Suprapubic skin (tissue), 3 donors: ENCODE results near the gene IFT27.

Source experiments
- POLR2AphosphoS5 ChIP-seq, 3 donors: sonication (generic); formaldehyde crosslinking; IDR thresholded peaks; one replicate each; pipeline ENCODE4 v1.6.1; 2017; ENCODE audit warnings: antibody characterized with exemption in 3 of 3
- TF ChIP-seq, protein P1 (sequence below), 2 donors: fragments of 200-600 bp in 1 of 2; fragments of 450-650 bp in 1 of 2; sonication (generic) in 1 of 2; IDR thresholded peaks; one replicate each; pipeline ENCODE4 v1.5.1; 2016 to 2019; ENCODE audit warnings: antibody characterized with exemption in 2 of 2, mild to moderate bottlenecking in 1 of 2, moderate library complexity in 1 of 2

DNA sequence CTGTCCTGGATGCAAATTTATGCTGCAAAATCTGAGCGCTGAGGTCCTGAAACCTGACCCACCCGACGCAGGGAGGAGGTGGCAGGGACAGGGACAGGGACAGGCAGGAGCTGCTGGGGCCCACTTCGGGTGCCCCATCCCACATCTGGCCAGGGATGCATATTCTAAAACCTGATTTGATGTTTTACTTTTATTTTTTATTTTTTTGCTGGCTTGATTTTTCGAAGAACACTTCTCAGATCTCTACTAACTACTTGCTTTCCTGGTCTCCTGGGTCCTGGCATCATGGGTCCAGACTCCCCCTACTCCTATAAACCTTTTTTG, 41.6 kb upstream of the IFT27 start:
- TF ChIP-seq, protein P1, sequence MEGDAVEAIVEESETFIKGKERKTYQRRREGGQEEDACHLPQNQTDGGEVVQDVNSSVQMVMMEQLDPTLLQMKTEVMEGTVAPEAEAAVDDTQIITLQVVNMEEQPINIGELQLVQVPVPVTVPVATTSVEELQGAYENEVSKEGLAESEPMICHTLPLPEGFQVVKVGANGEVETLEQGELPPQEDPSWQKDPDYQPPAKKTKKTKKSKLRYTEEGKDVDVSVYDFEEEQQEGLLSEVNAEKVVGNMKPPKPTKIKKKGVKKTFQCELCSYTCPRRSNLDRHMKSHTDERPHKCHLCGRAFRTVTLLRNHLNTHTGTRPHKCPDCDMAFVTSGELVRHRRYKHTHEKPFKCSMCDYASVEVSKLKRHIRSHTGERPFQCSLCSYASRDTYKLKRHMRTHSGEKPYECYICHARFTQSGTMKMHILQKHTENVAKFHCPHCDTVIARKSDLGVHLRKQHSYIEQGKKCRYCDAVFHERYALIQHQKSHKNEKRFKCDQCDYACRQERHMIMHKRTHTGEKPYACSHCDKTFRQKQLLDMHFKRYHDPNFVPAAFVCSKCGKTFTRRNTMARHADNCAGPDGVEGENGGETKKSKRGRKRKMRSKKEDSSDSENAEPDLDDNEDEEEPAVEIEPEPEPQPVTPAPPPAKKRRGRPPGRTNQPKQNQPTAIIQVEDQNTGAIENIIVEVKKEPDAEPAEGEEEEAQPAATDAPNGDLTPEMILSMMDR (IDR thresholded peaks at IDR 0.05): no peak
- no peak for TF ChIP-seq POLR2AphosphoS5 (IDR thresholded peaks at IDR 0.05)
